HL-60 (cell line): Measurements from ENCODE around the gene MAP3K14.

ENCODE experiments used
- DNase-seq, 2 experiments: peaks; one replicate each; pipeline ENCODE4 v3.0.0-alpha.2; 2010 to 2020; ENCODE audit warnings: low read depth in 1 of 2, low spot score in 1 of 2
- H3K27ac ChIP-seq: fragments of 250-450 bp; sonication (Bioruptor Pico); replicated peaks from 2 replicates; pipeline ENCODE4 v1.5.1; 2020; ENCODE audit warnings: mild to moderate bottlenecking, moderate library complexity
- H3K27me3 ChIP-seq: fragments of 250-450 bp; sonication (Bioruptor Pico); 2 replicates; pipeline ENCODE4 v1.5.1; 2021; ENCODE audit warnings: mild to moderate bottlenecking, moderate library complexity; ENCODE audit not compliant: insufficient read depth, poor library complexity, severe bottlenecking
- H3K4me3 ChIP-seq: replicated peaks from 2 replicates; pipeline ENCODE4 v1.5.1; 2011; ENCODE audit warnings: mild to moderate bottlenecking, control low read depth, low read length; ENCODE audit not compliant: insufficient read depth
- GABPA ChIP-seq: IDR thresholded peaks from 2 replicates; pipeline ENCODE4 v1.6.1; 2012; ENCODE audit warnings: low read depth
- POLR2AphosphoS5 ChIP-seq: IDR thresholded peaks from 2 replicates; pipeline ENCODE4 v1.6.1; 2012; ENCODE audit warnings: low read depth
- SPI1 ChIP-seq: IDR thresholded peaks from 2 replicates; pipeline ENCODE4 v1.6.1; 2012; ENCODE audit warnings: low read depth, mild to moderate bottlenecking, borderline replicate concordance
- TF ChIP-seq, protein P1 (sequence below): IDR thresholded peaks from 2 replicates; pipeline ENCODE4 v1.6.1; 2012; ENCODE audit warnings: low read depth; ENCODE audit not compliant: insufficient replicate concordance
- TF ChIP-seq, protein P2 (sequence below): IDR thresholded peaks from one replicate; pipeline ENCODE4 v1.5.1; 2011; ENCODE audit warnings: low read length, control low read depth, inconsistent platforms; ENCODE audit not compliant: insufficient read depth

The MAP3K14 gene

DNA sequence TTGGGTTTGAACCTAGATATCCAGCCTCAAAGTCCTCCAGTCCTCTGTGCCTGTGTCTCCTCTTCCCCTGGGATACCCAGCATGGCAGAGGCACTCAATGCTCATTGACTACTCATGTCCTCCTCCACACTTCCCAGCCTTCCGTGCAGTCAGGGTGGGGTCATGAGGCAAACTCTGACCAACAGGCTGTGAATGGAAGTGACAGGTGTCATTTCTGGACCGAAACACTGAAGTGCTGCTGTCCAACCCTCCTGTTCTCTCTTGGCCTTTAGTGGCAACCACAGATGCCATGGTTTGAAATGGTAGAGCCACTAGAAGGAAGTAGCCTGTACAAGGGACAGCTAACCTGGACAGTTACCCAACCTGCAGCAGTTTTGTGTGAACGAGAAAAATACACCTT is 46.7 kb upstream of the MAP3K14 start:
- Histone ChIP-seq H3K27ac (no peak overlapping the region), H3K27me3 (no peaks in the 10 kb centered on the region), H3K4me3 (no peak overlapping the region)
- TF ChIP-seq GABPA (no peak), POLR2AphosphoS5 (no peak), SPI1 (no peak)
- TF ChIP-seq, protein P1, sequence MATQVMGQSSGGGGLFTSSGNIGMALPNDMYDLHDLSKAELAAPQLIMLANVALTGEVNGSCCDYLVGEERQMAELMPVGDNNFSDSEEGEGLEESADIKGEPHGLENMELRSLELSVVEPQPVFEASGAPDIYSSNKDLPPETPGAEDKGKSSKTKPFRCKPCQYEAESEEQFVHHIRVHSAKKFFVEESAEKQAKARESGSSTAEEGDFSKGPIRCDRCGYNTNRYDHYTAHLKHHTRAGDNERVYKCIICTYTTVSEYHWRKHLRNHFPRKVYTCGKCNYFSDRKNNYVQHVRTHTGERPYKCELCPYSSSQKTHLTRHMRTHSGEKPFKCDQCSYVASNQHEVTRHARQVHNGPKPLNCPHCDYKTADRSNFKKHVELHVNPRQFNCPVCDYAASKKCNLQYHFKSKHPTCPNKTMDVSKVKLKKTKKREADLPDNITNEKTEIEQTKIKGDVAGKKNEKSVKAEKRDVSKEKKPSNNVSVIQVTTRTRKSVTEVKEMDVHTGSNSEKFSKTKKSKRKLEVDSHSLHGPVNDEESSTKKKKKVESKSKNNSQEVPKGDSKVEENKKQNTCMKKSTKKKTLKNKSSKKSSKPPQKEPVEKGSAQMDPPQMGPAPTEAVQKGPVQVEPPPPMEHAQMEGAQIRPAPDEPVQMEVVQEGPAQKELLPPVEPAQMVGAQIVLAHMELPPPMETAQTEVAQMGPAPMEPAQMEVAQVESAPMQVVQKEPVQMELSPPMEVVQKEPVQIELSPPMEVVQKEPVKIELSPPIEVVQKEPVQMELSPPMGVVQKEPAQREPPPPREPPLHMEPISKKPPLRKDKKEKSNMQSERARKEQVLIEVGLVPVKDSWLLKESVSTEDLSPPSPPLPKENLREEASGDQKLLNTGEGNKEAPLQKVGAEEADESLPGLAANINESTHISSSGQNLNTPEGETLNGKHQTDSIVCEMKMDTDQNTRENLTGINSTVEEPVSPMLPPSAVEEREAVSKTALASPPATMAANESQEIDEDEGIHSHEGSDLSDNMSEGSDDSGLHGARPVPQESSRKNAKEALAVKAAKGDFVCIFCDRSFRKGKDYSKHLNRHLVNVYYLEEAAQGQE, result no peak
- TF ChIP-seq, protein P2, sequence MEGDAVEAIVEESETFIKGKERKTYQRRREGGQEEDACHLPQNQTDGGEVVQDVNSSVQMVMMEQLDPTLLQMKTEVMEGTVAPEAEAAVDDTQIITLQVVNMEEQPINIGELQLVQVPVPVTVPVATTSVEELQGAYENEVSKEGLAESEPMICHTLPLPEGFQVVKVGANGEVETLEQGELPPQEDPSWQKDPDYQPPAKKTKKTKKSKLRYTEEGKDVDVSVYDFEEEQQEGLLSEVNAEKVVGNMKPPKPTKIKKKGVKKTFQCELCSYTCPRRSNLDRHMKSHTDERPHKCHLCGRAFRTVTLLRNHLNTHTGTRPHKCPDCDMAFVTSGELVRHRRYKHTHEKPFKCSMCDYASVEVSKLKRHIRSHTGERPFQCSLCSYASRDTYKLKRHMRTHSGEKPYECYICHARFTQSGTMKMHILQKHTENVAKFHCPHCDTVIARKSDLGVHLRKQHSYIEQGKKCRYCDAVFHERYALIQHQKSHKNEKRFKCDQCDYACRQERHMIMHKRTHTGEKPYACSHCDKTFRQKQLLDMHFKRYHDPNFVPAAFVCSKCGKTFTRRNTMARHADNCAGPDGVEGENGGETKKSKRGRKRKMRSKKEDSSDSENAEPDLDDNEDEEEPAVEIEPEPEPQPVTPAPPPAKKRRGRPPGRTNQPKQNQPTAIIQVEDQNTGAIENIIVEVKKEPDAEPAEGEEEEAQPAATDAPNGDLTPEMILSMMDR, result no peak
- no peak for DNase-seq

DNA sequence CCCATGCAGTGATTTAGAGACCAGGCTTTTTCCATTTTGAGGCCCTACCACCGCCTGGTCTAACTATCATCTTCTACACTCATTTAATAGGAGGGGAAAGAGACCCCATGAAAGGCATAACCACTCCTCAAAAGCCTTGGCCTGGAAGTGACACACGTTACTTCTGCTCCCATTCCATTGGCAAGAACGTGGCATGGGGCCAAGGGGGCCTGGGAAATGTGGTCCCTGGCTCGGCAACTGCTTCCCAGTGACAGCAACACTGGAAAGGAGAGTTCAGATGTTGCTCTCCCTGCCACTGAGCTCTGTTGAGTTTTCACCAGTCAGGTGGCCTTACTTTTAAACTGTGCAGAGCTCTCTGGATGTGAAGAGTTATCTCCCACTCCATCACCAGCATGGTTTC is 45.2 kb upstream of the MAP3K14 start:
- no peaks in the 10 kb centered on the region for H3K27me3 ChIP-seq
- H3K4me3 ChIP-seq, result no peak overlapping the region
- no peak for TF ChIP-seq SPI1
- TF ChIP-seq, protein P1, result no peak
- TF ChIP-seq, protein P2, result no peak
- no peak overlapping the region for H3K27ac ChIP-seq
- no peak for DNase-seq

DNA sequence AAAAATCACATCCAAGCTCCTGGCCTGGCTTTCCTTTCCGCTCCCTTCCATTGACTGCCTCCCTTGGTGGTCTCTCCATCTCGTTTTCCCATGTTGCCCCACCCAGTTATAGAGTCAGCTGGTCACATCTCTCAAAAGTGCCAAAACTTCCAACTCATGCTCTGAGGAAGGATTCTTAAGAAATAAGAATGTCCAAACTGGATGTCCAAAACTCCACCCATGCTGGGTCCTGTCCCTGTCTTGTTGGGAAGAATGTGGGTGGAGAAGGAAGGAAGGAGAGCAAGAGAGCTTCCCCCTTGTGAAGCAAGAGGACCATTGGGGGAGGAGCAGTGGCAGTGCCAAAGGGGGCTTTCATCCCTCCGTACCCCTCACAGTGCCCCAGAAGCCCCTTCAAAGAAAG is 44.6 kb upstream of the MAP3K14 start:
- TF ChIP-seq, protein P2, result no peak
- TF ChIP-seq SPI1 (no peak), GABPA (no peak)
- no peak for DNase-seq
- Histone ChIP-seq H3K27ac (no peak overlapping the region), H3K4me3 (no peak overlapping the region), H3K27me3 (no peaks in the 10 kb centered on the region)

DNA sequence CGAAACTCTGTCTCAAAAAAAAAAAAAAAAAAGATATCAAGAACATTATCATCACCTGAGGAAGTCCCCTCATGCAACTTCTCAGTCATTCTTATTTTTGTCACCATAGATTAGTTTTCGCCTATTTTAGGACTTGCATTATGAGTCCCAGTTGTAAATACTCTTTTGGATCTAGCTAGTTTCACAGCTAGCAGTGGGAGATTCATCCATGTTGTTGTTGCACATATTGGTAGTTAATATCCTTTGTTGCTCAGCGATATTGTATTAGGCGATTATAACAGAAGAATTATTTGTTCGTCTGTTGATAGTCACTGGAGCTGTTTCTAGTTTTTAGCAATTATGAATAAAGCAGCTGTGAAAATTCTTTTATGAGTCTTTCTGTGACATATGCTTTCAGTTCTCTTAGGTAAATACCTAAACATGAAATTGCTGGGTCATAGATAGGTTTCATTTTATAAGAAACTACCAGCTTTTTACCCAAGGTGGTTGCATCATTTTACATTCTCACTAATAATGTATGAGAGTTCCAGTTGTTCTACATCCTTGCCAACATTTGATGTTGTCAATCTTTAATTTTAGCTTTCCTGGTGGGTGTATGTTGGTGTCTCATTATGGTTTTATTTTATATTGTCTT is 40.7 kb upstream of the MAP3K14 start:
- no peak overlapping the region for H3K4me3 ChIP-seq
- DNase-seq, result no peak
- no peak overlapping the region for H3K27ac ChIP-seq
- TF ChIP-seq, protein P1, result no peak
- TF ChIP-seq GABPA (no peak), POLR2AphosphoS5 (no peak), SPI1 (no peak)
- TF ChIP-seq, protein P2, result no peak
- H3K27me3 ChIP-seq, result no peaks in the 10 kb centered on the region
